GM23338 (cell line): ENCODE results near the gene SEC16B.

ENCODE experiments used
- EZH2 ChIP-seq: fragments of 200-600 bp; sonication (generic); IDR thresholded peaks from one replicate; pipeline ENCODE4 v1.8.0; 2017; ENCODE audit warnings: antibody characterized with exemption, mild to moderate bottlenecking, low read depth; ENCODE audit not compliant: unreplicated experiment
- POLR2AphosphoS5 ChIP-seq: IDR thresholded peaks from 2 replicates; pipeline ENCODE4 v1.6.1; 2016; ENCODE audit warnings: antibody characterized with exemption, low read depth
- ZNF114 ChIP-seq: fragments of 250-450 bp; sonication (Bioruptor Pico); IDR thresholded peaks from 2 replicates; pipeline ENCODE4 v1.5.0; 2020; ENCODE audit warnings: mild to moderate bottlenecking, moderate library complexity
- TF ChIP-seq, protein P1 (sequence below), 2 experiments: fragments of 200-600 bp in 1 of 2; sonication (generic) in 1 of 2; conservative IDR thresholded peaks; 2 replicates each; pipeline versions ENCODE4 v1.5.1 to v1.6.1; 2016 to 2017; ENCODE audit warnings: antibody characterized with exemption in 2 of 2, low read depth in 2 of 2, mild to moderate bottlenecking in 2 of 2, moderate library complexity in 1 of 2
- TF ChIP-seq, protein P2 (sequence below): IDR thresholded peaks from one replicate; pipeline ENCODE4 v1.6.1; 2018; ENCODE audit warnings: antibody characterized with exemption; ENCODE audit not compliant: unreplicated experiment

DNA sequence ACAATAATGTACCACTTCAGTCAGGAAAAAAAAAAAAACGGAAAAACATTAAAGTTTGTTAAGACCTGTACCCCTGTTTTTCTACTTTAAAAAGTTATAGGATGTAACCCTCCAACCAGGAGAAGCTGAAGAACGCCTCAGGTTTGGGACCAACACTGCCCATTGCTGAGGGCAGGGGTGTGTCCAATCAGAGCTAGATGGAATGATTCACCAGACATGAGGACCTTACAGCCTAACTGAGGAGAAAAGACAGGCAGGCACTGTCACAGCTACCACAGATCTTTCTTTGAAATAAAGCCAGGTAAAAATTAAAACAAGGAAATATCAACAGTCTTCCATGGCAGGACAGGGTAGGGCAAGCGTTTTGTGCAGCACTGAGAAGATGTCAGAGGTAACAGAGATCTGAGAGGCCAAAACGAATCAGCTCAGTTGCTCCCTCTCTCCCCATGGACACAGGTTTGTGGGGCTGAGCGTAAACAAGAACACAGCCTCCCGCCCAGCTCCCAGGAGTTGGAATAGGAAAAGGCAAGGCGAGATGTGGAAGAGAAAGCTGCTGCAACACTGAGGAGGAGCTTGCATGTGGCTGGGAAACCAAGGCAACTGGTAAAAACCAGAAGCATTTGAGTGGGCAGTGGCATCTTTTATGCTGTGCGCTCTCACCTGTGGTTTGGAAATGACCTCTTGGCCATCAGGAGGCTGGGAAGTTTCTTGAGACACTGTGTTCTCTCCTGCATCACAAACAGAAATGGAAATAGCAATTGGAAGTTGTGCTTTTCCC lies 34.0 kb downstream of the SEC16B start:
- TF ChIP-seq, protein P1, sequence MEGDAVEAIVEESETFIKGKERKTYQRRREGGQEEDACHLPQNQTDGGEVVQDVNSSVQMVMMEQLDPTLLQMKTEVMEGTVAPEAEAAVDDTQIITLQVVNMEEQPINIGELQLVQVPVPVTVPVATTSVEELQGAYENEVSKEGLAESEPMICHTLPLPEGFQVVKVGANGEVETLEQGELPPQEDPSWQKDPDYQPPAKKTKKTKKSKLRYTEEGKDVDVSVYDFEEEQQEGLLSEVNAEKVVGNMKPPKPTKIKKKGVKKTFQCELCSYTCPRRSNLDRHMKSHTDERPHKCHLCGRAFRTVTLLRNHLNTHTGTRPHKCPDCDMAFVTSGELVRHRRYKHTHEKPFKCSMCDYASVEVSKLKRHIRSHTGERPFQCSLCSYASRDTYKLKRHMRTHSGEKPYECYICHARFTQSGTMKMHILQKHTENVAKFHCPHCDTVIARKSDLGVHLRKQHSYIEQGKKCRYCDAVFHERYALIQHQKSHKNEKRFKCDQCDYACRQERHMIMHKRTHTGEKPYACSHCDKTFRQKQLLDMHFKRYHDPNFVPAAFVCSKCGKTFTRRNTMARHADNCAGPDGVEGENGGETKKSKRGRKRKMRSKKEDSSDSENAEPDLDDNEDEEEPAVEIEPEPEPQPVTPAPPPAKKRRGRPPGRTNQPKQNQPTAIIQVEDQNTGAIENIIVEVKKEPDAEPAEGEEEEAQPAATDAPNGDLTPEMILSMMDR (conservative IDR thresholded peaks at IDR 0.05; ENCODE audit: low read depth in 2 of 2): no peak
- TF ChIP-seq POLR2AphosphoS5: no peak
- TF ChIP-seq EZH2: no peak
- TF ChIP-seq, protein P2, sequence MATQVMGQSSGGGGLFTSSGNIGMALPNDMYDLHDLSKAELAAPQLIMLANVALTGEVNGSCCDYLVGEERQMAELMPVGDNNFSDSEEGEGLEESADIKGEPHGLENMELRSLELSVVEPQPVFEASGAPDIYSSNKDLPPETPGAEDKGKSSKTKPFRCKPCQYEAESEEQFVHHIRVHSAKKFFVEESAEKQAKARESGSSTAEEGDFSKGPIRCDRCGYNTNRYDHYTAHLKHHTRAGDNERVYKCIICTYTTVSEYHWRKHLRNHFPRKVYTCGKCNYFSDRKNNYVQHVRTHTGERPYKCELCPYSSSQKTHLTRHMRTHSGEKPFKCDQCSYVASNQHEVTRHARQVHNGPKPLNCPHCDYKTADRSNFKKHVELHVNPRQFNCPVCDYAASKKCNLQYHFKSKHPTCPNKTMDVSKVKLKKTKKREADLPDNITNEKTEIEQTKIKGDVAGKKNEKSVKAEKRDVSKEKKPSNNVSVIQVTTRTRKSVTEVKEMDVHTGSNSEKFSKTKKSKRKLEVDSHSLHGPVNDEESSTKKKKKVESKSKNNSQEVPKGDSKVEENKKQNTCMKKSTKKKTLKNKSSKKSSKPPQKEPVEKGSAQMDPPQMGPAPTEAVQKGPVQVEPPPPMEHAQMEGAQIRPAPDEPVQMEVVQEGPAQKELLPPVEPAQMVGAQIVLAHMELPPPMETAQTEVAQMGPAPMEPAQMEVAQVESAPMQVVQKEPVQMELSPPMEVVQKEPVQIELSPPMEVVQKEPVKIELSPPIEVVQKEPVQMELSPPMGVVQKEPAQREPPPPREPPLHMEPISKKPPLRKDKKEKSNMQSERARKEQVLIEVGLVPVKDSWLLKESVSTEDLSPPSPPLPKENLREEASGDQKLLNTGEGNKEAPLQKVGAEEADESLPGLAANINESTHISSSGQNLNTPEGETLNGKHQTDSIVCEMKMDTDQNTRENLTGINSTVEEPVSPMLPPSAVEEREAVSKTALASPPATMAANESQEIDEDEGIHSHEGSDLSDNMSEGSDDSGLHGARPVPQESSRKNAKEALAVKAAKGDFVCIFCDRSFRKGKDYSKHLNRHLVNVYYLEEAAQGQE: no peak
- no peak for TF ChIP-seq ZNF114
